ENCODE data around the gene HAPLN3.
A peak's percentile ranks its signal among the peaks of the same experiment; 100 is the strongest.

GRCh38 chr15:88834211-88834812 is 61.0 kb downstream of the HAPLN3 start:
- TF ChIP-seq ELK1 (IDR thresholded peaks at IDR 0.05; ENCODE audit: borderline replicate concordance, low read depth, low read length) (no peak), MAFK (IDR thresholded peaks at IDR 0.05; ENCODE audit: low read depth, low read length) (no peak), CTCF (conservative IDR thresholded peaks at IDR 0.05; ENCODE audit: low read depth, low read length) (peak; percentile 69), POLR2A (IDR thresholded peaks at IDR 0.05; ENCODE audit: low read depth, low read length) (no peak), MXI1 (IDR thresholded peaks at IDR 0.05; ENCODE audit: borderline replicate concordance, low read depth, low read length) (no peak), USF2 (IDR thresholded peaks at IDR 0.05; ENCODE audit: low read depth, low read length) (no peak), NFE2L2 (IDR thresholded peaks at IDR 0.05; ENCODE audit: low read depth, low read length) (no peak), FOS (IDR thresholded peaks at IDR 0.05; ENCODE audit: low read depth, low read length) (peak; percentile 36; the same call in 1 of the 2 replicates)

All from IMR-90 (cell line).